OCI-LY3 (cell line): ENCODE measurements around the gene PGGHG.

Experiments
- CTCF ChIP-seq: fragments of 200-600, 300-600 bp; sonication (generic); IDR thresholded peaks from 2 replicates; pipeline ENCODE4 v1.5.1; 2014; ENCODE audit warnings: antibody characterized with exemption, low read length, low read depth
- EZH2phosphoT487 ChIP-seq: fragments of 200-600 bp; shearing (Covaris generic); IDR thresholded peaks from 2 replicates; pipeline ENCODE4 v1.6.1; 2018; ENCODE audit warnings: antibody characterized with exemption, mixed run types, low read depth

GRCh38 chr11:279040-279965, 9.6 kb upstream of the PGGHG start:
- TF ChIP-seq CTCF, result no peak
- TF ChIP-seq EZH2phosphoT487, result no peak
